Muscle layer of colon (tissue), 2 donors: ENCODE measurements around the gene C3orf22.

Source experiments
- H3K27ac ChIP-seq: one replicate; pipeline ENCODE4 v1.7.0; 2013; ENCODE audit warnings: low read depth, mild to moderate bottlenecking, low read length, moderate library complexity
- H3K27me3 ChIP-seq, 2 donors: one replicate each; pipeline ENCODE4 v1.7.0; 2013; ENCODE audit warnings: low read length in 2 of 2, mild to moderate bottlenecking in 2 of 2; ENCODE audit not compliant: insufficient read depth in 2 of 2, control insufficient read depth in 1 of 2
- H3K36me3 ChIP-seq: one replicate; pipeline ENCODE4 v1.7.0; 2013; ENCODE audit warnings: mild to moderate bottlenecking, low read length; ENCODE audit not compliant: insufficient read depth
- H3K4me1 ChIP-seq: one replicate; pipeline ENCODE4 v1.7.0; 2013; ENCODE audit warnings: mild to moderate bottlenecking, low read length; ENCODE audit not compliant: insufficient read depth
- H3K4me3 ChIP-seq, 2 donors: one replicate each; pipeline ENCODE4 v1.7.0; 2013; ENCODE audit warnings: low read length in 2 of 2, low read depth in 1 of 2, mild to moderate bottlenecking in 1 of 2, moderate library complexity in 1 of 2
- H3K9ac ChIP-seq: one replicate; pipeline ENCODE4 v1.7.0; 2013; ENCODE audit warnings: low read length
- H3K9me3 ChIP-seq: one replicate; pipeline ENCODE4 v1.7.0; 2013; ENCODE audit warnings: mild to moderate bottlenecking, low read length
- donor health status: abdominal sarcoma.
- donor health status: Adenocarcinoma of cecum.

The C3orf22 gene

GRCh38 chr3:126524429-126524988 is 34.2 kb downstream of the C3orf22 start:
- H3K27ac ChIP-seq, result no peak overlapping the region
- H3K9ac ChIP-seq, result no peak overlapping the region
- no peaks in the 10 kb centered on the region for H3K36me3 ChIP-seq
- peaks cover 4% of the 10 kb centered on the region for H3K4me1 ChIP-seq
- peak overlapping the region in 1 of 2 donors; percentile 32 for H3K4me3 ChIP-seq
- H3K9me3 ChIP-seq, result no peaks in the 10 kb centered on the region
- peaks cover 9 to 16% of the 10 kb centered on the region in 2 donors for H3K27me3 ChIP-seq

- no peak within 1 kb of the TSS for H3K27ac ChIP-seq
- no peaks in the 10 kb centered on the region for H3K9me3 ChIP-seq
- H3K4me1 ChIP-seq, result peaks cover 4% of the 10 kb centered on the region
- H3K4me3 ChIP-seq, result peak within 1 kb of the TSS in 1 of 2 donors; percentile 32
- no peaks in the 10 kb centered on the region for H3K36me3 ChIP-seq
- H3K27me3 ChIP-seq, result peaks cover 9 to 16% of the 10 kb centered on the region in 2 donors
- H3K9ac ChIP-seq, result no peak within 1 kb of the TSS
Observed at GRCh38 chr3:126523745-126524428, 34.8 kb downstream of the C3orf22 start, which contains the start of gene CHST13. Gene CHST13, plus strand, starts transcription at chr3:126524155. Its CDS starts 178 bp downstream, at chr3:126524333.

- no peak overlapping the region for H3K9ac ChIP-seq
- H3K36me3 ChIP-seq, result no peaks in the 10 kb centered on the region
- H3K4me3 ChIP-seq, result no peak overlapping the region
- no peak overlapping the region for H3K27ac ChIP-seq
- peaks cover 9 to 22% of the 10 kb centered on the region in 2 donors for H3K27me3 ChIP-seq
- no peaks in the 10 kb centered on the region for H3K9me3 ChIP-seq
- H3K4me1 ChIP-seq, result peaks cover 4% of the 10 kb centered on the region
Observed at GRCh38 chr3:126522363-126522788, 36.4 kb downstream of the C3orf22 start.

GRCh38 chr3:126521122-126521891 is 37.4 kb downstream of the C3orf22 start:
- no peak overlapping the region for H3K4me3 ChIP-seq
- H3K27me3 ChIP-seq, result peaks cover 9 to 22% of the 10 kb centered on the region in 2 donors
- H3K36me3 ChIP-seq, result no peaks in the 10 kb centered on the region
- H3K4me1 ChIP-seq, result peaks cover 4% of the 10 kb centered on the region
- no peak overlapping the region for H3K27ac ChIP-seq
- H3K9me3 ChIP-seq, result no peaks in the 10 kb centered on the region
- no peak overlapping the region for H3K9ac ChIP-seq

- Histone ChIP-seq H3K27ac (no peak overlapping the region), H3K36me3 (no peaks in the 10 kb centered on the region), H3K9me3 (no peaks in the 10 kb centered on the region), H3K9ac (no peak overlapping the region), H3K27me3 (peaks cover 9 to 19% of the 10 kb centered on the region in 2 donors), H3K4me3 (no peak overlapping the region), H3K4me1 (peaks cover 3% of the 10 kb centered on the region)
Observed at GRCh38 chr3:126519506-126520455, 39.0 kb downstream of the C3orf22 start.

- H3K9ac ChIP-seq, result no peak overlapping the region
- no peaks in the 10 kb centered on the region for H3K4me1 ChIP-seq
- no peak overlapping the region for H3K27ac ChIP-seq
- H3K4me3 ChIP-seq, result no peak overlapping the region
- peaks cover 9 to 11% of the 10 kb centered on the region in 2 donors for H3K27me3 ChIP-seq
- H3K36me3 ChIP-seq, result no peaks in the 10 kb centered on the region
- H3K9me3 ChIP-seq, result no peaks in the 10 kb centered on the region
Observed at GRCh38 chr3:126518779-126519177, 40.0 kb downstream of the C3orf22 start.

- H3K9me3 ChIP-seq, result no peaks in the 10 kb centered on the region
- no peak overlapping the region for H3K9ac ChIP-seq
- H3K36me3 ChIP-seq, result no peaks in the 10 kb centered on the region
- no peaks in the 10 kb centered on the region for H3K4me1 ChIP-seq
- H3K4me3 ChIP-seq, result no peak overlapping the region
- H3K27me3 ChIP-seq, result peaks cover 6 to 9% of the 10 kb centered on the region in 2 donors
- H3K27ac ChIP-seq, result no peak overlapping the region
Observed at GRCh38 chr3:126517986-126518778, 40.5 kb downstream of the C3orf22 start.

GRCh38 chr3:126517291-126517951 is 41.3 kb downstream of the C3orf22 start, which contains the start of gene UROC1:
Gene UROC1, minus strand, starts transcription at chr3:126517773. Its CDS starts 54 bp downstream, at chr3:126517719.
- Histone ChIP-seq H3K9ac (no peak within 1 kb of the TSS), H3K9me3 (no peaks in the 10 kb centered on the region), H3K4me1 (no peaks in the 10 kb centered on the region), H3K36me3 (no peaks in the 10 kb centered on the region), H3K4me3 (no peak within 1 kb of the TSS), H3K27ac (no peak within 1 kb of the TSS), H3K27me3 (peaks cover 1 to 6% of the 10 kb centered on the region in 2 donors)

- H3K36me3 ChIP-seq, result no peaks in the 10 kb centered on the region
- no peaks in the 10 kb centered on the region for H3K9me3 ChIP-seq
- peaks cover 0 to 6% of the 10 kb centered on the region in 2 donors for H3K27me3 ChIP-seq
- H3K9ac ChIP-seq, result no peak overlapping the region
- no peak overlapping the region for H3K27ac ChIP-seq
- H3K4me1 ChIP-seq, result no peaks in the 10 kb centered on the region
- no peak overlapping the region for H3K4me3 ChIP-seq
Observed at GRCh38 chr3:126516936-126517290, 41.8 kb downstream of the C3orf22 start.
